Measurements from ENCODE around the gene CDX1.

Gene CDX1

GRCh38 chr5:150146862-150147601 is 19.5 kb upstream of the CDX1 start:
- DNase-seq (ENCODE audit: low read depth), result no peak

- DNase-seq (ENCODE audit: low read depth), result no peak
Observed at GRCh38 chr5:150147670-150148069, 18.9 kb upstream of the CDX1 start.

- DNase-seq (ENCODE audit: low read depth), result no peak
Observed at GRCh38 chr5:150148117-150148927, 18.3 kb upstream of the CDX1 start.

- no peak for DNase-seq (ENCODE audit: low read depth)
Observed at GRCh38 chr5:150149618-150150017, 17.0 kb upstream of the CDX1 start.

DNA sequence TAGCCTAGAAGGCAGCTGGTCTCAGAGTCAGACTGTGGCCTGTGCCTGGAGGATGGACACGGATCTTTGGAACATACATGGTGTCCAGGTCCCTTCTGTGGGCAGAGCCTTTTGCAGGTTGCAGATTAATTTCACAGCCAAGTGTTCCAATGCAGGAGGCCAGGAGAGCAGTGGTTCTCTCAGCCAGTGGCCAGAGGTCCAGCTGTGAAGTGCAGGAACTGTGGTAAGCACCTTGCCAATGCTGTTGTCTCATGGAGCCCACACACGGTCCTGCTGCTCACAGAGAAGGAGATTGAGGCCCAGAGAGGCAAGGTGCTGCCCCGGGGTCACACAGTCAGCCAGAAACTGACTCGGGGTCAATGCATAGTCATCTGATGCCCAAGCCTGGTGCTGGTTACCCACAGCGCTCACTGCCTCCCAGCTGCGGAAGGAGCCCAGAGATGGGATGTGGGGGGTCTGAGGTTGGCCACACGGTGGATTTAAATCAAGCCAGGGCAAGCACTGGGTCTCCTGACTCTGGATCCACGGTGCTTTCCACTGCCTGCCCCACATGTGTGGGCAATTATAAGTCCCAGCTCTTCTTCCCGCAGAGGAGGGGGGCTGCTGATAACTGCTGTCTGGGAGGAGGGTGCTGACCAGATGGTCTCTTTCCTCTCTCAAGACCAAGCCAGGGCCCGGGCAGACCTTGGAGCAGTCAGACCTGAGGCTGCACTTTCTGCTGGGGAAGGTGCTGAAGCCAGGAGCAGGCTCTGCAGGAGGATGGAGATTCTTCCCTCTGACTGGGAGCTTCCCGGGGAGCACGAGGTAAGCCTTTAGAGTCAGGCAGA is 13.7 kb upstream of the CDX1 start:
- no peak for DNase-seq (ENCODE audit: low read depth)

- no peak for DNase-seq (ENCODE audit: low read depth)
Observed at GRCh38 chr5:150153483-150153882, 13.1 kb upstream of the CDX1 start.

- no peak for DNase-seq (ENCODE audit: low read depth)
Observed at GRCh38 chr5:150153957-150154617, 12.5 kb upstream of the CDX1 start.

DNA sequence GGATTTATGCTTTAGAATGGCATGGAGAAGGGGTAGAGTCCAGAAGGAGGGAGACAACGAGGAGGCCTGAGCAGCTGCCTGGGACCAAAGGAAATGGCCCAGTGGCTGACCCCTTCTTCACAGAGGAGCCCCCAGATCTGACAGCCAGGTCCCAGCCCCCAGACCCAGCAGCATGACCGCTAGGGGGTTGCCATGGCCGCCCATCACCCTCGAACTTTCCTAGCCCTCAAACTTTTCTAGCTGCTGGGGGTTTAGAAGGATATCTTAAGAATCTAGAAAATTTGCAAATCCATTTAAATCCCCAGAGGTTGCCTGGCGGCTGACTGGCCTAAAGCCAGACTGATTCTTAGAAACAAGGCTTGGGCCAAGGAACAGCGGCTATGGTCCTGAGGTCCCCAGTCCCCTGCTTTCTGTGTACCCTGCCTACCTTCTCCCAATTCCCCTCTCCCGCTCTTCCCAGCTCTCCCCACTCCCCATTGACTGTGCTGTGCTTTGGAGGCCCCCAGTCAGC is 11.9 kb upstream of the CDX1 start:
- DNase-seq (ENCODE audit: low read depth), result no peak

GRCh38 chr5:150155258-150156026 is 11.1 kb upstream of the CDX1 start, which contains the start of gene PDGFRB:
TSS of gene PDGFRB (minus strand) at chr5:150155845. CDS start at chr5:150137047, 18,798 bp downstream.
- DNase-seq (ENCODE audit: low read depth), result no peak

GRCh38 chr5:150156027-150156368 is 10.6 kb upstream of the CDX1 start:
- DNase-seq (ENCODE audit: low read depth), result no peak

DNA sequence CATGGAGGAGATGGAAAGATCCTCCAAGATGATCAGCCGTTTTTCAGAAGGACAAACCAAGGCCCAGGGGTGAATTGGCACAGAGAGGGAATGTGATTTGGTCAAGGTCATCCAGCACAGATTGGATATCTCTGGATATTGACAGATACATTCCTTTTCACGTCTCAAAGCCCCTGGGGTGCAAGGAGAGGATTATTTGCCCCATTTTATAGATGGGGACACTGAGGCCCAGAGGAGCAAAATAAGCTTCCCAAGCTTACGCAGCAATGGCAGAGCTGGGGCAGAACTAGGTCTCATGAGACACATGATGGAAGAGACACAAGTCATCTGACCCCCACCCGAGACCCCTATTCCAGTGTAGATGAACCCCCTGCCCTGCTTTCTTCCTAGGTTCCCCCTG is 10.0 kb upstream of the CDX1 start:
- no peak for DNase-seq (ENCODE audit: low read depth)

DNA sequence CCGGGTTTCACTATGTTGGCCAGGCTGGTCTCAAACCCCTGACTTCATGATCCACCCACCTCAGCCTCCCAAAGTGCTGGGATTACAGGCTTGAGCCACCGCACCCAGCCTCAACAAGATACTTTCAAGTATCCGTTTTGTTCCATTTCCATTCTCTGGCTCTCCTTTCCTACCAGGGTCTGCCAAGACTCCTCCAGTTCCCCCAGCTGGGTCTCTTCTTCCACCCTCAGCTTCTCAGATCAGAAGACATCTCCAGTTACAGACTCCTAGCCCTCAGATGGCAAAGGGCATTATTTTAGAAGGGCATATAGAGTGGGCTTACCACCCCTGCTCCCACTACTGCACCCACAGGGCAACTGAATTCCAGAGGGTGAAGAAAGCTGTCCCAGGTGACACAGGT is 9.4 kb upstream of the CDX1 start:
- DNase-seq (ENCODE audit: low read depth), result no peak

GRCh38 chr5:150158170-150158949 is 8.2 kb upstream of the CDX1 start:
- no peak for DNase-seq (ENCODE audit: low read depth)

DNA sequence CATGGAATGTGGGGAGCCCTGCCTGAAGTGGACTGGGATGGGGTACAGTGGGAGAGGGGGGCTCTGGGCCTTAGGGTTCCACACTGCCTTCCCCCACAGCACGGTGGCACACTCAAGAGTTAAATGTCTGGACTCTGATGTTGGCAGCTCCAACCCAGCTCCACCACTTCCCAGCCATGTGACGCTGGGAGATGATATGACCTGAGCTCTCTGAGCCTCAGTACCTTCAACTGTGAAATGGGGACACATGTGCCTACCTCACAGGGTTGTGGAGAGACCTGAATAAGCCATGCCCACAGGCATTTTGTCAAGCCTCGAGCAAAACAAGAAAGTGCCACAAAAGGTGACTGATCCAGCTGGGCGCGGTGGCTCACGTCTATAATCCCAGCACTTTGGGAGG is 7.5 kb upstream of the CDX1 start:
- DNase-seq (ENCODE audit: low read depth), result no peak

- DNase-seq (ENCODE audit: low read depth), result no peak
Observed at GRCh38 chr5:150159741-150160179, 6.8 kb upstream of the CDX1 start.

- no peak for DNase-seq (ENCODE audit: low read depth)
Observed at GRCh38 chr5:150160448-150161081, 6.0 kb upstream of the CDX1 start.

DNA sequence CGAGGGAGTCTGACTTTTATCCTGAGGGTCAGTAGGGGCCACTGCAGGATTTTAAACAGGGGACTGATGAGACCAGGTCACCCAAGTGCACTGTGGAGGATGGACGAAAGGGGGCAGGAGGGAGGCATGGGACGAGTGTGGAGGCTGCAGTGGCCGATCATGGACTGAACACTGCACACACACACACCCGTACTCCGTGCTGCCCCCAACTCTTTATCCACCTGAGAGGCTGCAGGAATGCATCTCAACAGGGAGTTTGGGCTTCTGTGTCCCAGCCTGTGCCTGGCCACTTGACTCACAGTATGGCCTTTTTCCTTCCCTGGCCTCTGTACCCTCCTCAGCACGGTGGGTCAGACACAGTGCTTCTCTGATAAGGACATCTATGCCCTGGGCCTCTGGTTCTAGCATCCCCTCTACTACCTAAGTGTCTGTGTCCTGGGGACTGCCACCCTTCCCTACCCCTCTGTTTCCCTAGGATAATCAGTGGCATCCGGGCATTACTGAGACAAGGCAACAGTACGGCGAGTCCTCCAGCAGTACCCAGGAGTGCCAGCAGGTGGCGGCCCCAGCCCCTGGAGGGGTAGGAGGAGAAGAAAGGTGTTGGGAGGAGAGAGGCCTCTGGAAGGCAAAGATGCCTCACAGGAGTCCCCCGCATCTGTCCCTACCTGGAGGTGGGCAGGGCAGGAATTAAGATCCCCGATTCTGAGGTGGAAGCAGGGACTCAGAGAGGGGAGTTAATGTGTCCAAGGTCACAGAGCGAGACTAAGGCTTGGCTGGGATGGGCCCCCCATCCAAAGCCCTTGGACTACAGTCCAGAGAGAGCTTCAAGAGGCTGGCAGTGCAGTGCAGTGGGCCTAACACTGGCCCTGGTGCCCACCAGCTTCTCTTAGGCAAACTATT is 5.1 kb upstream of the CDX1 start:
- DNase-seq (ENCODE audit: low read depth), result no peak

DNA sequence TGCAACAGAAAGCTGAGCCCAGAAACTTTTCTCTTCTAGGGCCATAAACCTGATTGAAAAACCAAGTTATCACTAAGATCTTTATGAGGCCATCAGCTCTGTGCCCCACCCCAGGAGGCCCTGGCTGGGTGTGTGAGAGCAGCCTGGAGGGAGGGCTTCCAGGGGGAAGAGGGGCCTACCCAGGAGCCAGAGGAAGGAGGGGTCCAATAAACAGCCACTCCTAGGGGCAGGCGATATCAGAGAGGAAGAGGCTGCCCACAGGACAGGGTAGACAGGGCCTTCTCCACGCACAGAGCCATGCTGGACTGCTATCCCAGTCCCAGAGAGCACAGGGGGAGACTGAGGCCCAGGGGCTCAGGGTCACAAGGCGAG is 4.5 kb upstream of the CDX1 start:
- DNase-seq (ENCODE audit: low read depth), result no peak

GRCh38 chr5:150163035-150163434 is 3.5 kb upstream of the CDX1 start:
- DNase-seq (ENCODE audit: low read depth), result no peak
